ENCODE data around the gene SPO11. TPM values are rescaled to one million over a fixed set of nuclear protein-coding genes. Genes with fewer than 3 reads are reported as not detected.

The SPO11 gene
- total and polyA plus RNA-seq, 2 experiments from 2014 or later: not detected

DNA sequence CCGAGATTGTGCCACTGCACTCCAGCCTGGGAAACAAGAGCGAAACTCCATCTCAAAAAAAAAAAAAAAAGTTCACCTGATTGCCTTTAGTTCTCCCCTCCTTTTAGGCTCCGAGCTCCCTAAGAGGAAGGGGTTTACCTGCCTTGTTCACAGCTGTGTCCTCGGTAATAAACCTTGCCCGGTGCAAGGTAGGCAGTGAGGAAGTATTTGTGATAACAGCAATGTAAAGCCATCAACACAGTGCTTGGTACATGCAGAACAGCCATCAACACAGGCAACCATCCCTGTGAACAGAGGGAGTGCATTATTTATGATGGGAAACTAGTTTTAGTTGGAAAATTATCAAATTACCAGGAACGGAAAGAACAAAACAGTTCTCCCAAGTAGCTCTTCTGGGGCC, 1.8 kb upstream of the SPO11 start (continued):
- TF ChIP-seq, protein P1, sequence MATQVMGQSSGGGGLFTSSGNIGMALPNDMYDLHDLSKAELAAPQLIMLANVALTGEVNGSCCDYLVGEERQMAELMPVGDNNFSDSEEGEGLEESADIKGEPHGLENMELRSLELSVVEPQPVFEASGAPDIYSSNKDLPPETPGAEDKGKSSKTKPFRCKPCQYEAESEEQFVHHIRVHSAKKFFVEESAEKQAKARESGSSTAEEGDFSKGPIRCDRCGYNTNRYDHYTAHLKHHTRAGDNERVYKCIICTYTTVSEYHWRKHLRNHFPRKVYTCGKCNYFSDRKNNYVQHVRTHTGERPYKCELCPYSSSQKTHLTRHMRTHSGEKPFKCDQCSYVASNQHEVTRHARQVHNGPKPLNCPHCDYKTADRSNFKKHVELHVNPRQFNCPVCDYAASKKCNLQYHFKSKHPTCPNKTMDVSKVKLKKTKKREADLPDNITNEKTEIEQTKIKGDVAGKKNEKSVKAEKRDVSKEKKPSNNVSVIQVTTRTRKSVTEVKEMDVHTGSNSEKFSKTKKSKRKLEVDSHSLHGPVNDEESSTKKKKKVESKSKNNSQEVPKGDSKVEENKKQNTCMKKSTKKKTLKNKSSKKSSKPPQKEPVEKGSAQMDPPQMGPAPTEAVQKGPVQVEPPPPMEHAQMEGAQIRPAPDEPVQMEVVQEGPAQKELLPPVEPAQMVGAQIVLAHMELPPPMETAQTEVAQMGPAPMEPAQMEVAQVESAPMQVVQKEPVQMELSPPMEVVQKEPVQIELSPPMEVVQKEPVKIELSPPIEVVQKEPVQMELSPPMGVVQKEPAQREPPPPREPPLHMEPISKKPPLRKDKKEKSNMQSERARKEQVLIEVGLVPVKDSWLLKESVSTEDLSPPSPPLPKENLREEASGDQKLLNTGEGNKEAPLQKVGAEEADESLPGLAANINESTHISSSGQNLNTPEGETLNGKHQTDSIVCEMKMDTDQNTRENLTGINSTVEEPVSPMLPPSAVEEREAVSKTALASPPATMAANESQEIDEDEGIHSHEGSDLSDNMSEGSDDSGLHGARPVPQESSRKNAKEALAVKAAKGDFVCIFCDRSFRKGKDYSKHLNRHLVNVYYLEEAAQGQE (IDR thresholded peaks at IDR 0.05; ENCODE audit: unreplicated experiment): no peak
- TF ChIP-seq ZNF114 (CRISPR knock-in tag; IDR thresholded peaks at IDR 0.05) (no peak), POLR2AphosphoS5 (IDR thresholded peaks at IDR 0.05; ENCODE audit: low read depth) (no peak)
- TF ChIP-seq, protein P2, sequence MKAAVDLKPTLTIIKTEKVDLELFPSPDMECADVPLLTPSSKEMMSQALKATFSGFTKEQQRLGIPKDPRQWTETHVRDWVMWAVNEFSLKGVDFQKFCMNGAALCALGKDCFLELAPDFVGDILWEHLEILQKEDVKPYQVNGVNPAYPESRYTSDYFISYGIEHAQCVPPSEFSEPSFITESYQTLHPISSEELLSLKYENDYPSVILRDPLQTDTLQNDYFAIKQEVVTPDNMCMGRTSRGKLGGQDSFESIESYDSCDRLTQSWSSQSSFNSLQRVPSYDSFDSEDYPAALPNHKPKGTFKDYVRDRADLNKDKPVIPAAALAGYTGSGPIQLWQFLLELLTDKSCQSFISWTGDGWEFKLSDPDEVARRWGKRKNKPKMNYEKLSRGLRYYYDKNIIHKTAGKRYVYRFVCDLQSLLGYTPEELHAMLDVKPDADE (IDR thresholded peaks at IDR 0.05): no peak
- TF ChIP-seq, protein P3, sequence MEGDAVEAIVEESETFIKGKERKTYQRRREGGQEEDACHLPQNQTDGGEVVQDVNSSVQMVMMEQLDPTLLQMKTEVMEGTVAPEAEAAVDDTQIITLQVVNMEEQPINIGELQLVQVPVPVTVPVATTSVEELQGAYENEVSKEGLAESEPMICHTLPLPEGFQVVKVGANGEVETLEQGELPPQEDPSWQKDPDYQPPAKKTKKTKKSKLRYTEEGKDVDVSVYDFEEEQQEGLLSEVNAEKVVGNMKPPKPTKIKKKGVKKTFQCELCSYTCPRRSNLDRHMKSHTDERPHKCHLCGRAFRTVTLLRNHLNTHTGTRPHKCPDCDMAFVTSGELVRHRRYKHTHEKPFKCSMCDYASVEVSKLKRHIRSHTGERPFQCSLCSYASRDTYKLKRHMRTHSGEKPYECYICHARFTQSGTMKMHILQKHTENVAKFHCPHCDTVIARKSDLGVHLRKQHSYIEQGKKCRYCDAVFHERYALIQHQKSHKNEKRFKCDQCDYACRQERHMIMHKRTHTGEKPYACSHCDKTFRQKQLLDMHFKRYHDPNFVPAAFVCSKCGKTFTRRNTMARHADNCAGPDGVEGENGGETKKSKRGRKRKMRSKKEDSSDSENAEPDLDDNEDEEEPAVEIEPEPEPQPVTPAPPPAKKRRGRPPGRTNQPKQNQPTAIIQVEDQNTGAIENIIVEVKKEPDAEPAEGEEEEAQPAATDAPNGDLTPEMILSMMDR (conservative IDR thresholded peaks at IDR 0.05; ENCODE audit: low read depth in 2 of 2): no peak

DNA sequence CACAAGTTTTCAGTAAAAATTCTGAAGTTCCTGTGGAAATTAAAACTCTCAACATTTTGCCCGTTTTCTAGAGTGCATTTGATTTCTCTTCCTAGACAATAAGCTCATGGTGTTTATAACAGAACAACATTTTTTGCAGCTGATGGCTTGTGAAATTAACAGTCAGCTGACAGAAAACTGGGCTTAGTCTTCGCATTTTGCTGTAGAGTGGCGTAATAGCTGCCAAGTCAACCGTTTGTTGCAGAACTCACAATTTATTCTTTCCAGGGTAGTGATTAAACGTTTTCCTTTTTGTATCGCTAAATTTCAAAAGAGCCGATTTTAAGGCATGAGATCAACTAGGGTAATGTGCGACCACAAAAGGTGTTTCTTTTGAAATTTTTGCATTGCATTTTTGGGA, 1.4 kb downstream of the SPO11 start:
- Mint-ChIP-seq H3K9me3 (no peaks in the 10 kb centered on the region), H3K4me3 (no peak overlapping the region), H3K36me3 (ENCODE audit: low read depth) (no peaks in the 10 kb centered on the region), H3K27ac (no peak overlapping the region), H3K27me3 (ENCODE audit: insufficient read depth, low read depth, poor library complexity) (peaks cover 6% of the 10 kb centered on the region), H3K4me1 (peaks cover 11% of the 10 kb centered on the region; the same call in 2 of the 3 replicates)
- H3K9me2 ChIP-seq (ENCODE audit: insufficient read depth): no peaks in the 10 kb centered on the region
- H2AFZ ChIP-seq: no peak overlapping the region
- no peaks in the 10 kb centered on the region for H3K36me3 ChIP-seq (ENCODE audit: insufficient read depth)
- H3F3A ChIP-seq (replicated peaks; ENCODE audit: low read depth): no peaks in the 10 kb centered on the region
- ATAC-seq (no peak), DNase-seq (ENCODE audit: low spot score) (no peak)
- H3K4me2 ChIP-seq: no peak overlapping the region
- no peak overlapping the region for H3K4me3 ChIP-seq
- H3K79me2 ChIP-seq (replicated peaks; ENCODE audit: insufficient read depth): no peaks in the 10 kb centered on the region
- H3K4me1 ChIP-seq (ENCODE audit: insufficient read depth): no peaks in the 10 kb centered on the region; the same call in 1 of the 2 replicates
- no peak overlapping the region for H3K27ac ChIP-seq (ENCODE audit: low read depth)
- H3K27me3 ChIP-seq (ENCODE audit: insufficient read depth): no peaks in the 10 kb centered on the region
- TF ChIP-seq CREB1 (CRISPR knock-in tag; IDR thresholded peaks at IDR 0.05; ENCODE audit: low read depth) (no peak), POLR2AphosphoS5 (IDR thresholded peaks at IDR 0.05; ENCODE audit: low read depth) (no peak), EZH2phosphoT487 (IDR thresholded peaks at IDR 0.05; ENCODE audit: unreplicated experiment) (no peak), STAT1 (IDR thresholded peaks at IDR 0.05; ENCODE audit: unreplicated experiment) (no peak), EZH2 (IDR thresholded peaks at IDR 0.05; ENCODE audit: low read depth, unreplicated experiment) (no peak)
- TF ChIP-seq, protein P2 (IDR thresholded peaks at IDR 0.05): no peak
- TF ChIP-seq, protein P4, sequence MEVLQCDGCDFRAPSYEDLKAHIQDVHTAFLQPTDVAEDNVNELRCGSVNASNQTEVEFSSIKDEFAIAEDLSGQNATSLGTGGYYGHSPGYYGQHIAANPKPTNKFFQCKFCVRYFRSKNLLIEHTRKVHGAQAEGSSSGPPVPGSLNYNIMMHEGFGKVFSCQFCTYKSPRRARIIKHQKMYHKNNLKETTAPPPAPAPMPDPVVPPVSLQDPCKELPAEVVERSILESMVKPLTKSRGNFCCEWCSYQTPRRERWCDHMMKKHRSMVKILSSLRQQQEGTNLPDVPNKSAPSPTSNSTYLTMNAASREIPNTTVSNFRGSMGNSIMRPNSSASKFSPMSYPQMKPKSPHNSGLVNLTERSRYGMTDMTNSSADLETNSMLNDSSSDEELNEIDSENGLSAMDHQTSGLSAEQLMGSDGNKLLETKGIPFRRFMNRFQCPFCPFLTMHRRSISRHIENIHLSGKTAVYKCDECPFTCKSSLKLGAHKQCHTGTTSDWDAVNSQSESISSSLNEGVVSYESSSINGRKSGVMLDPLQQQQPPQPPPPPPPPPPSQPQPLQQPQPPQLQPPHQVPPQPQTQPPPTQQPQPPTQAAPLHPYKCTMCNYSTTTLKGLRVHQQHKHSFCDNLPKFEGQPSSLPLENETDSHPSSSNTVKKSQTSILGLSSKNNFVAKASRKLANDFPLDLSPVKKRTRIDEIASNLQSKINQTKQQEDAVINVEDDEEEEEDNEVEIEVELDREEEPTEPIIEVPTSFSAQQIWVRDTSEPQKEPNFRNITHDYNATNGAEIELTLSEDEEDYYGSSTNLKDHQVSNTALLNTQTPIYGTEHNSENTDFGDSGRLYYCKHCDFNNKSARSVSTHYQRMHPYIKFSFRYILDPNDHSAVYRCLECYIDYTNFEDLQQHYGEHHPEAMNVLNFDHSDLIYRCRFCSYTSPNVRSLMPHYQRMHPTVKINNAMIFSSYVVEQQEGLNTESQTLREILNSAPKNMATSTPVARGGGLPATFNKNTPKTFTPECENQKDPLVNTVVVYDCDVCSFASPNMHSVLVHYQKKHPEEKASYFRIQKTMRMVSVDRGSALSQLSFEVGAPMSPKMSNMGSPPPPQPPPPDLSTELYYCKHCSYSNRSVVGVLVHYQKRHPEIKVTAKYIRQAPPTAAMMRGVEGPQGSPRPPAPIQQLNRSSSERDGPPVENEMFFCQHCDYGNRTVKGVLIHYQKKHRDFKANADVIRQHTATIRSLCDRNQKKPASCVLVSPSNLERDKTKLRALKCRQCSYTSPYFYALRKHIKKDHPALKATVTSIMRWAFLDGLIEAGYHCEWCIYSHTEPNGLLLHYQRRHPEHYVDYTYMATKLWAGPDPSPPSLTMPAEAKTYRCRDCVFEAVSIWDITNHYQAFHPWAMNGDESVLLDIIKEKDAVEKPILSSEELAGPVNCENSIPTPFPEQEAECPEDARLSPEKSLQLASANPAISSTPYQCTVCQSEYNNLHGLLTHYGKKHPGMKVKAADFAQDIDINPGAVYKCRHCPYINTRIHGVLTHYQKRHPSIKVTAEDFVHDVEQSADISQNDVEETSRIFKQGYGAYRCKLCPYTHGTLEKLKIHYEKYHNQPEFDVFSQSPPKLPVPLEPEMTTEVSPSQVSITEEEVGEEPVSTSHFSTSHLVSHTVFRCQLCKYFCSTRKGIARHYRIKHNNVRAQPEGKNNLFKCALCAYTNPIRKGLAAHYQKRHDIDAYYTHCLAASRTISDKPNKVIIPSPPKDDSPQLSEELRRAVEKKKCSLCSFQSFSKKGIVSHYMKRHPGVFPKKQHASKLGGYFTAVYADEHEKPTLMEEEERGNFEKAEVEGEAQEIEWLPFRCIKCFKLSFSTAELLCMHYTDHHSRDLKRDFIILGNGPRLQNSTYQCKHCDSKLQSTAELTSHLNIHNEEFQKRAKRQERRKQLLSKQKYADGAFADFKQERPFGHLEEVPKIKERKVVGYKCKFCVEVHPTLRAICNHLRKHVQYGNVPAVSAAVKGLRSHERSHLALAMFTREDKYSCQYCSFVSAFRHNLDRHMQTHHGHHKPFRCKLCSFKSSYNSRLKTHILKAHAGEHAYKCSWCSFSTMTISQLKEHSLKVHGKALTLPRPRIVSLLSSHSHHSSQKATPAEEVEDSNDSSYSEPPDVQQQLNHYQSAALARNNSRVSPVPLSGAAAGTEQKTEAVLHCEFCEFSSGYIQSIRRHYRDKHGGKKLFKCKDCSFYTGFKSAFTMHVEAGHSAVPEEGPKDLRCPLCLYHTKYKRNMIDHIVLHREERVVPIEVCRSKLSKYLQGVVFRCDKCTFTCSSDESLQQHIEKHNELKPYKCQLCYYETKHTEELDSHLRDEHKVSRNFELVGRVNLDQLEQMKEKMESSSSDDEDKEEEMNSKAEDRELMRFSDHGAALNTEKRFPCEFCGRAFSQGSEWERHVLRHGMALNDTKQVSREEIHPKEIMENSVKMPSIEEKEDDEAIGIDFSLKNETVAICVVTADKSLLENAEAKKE (CRISPR knock-in tag; IDR thresholded peaks at IDR 0.05): no peak
- H4K20me1 ChIP-seq (replicated peaks; ENCODE audit: insufficient read depth): no peaks in the 10 kb centered on the region

Measured in GM23338 (cell line).